NCI-H2081 treated with DMSO at 0.1 percent for 48 hours (cell line): Measurements from ENCODE around the gene RAI1.

Source experiments
- DNase-seq: peaks from one replicate; lab custom pipeline; 2025; lab: John Stamatoyannopoulos, UW

RAI1 gene

GRCh38 chr17:17816831-17817551 is 135.7 kb downstream of the RAI1 start:
- no peak for DNase-seq

GRCh38 chr17:17817552-17817947 is 136.3 kb downstream of the RAI1 start:
- no peak for DNase-seq

GRCh38 chr17:17818088-17818526 is 136.8 kb downstream of the RAI1 start:
- no peak for DNase-seq

- DNase-seq = no peak
These were observed 137.9 kb downstream of the RAI1 start for GRCh38 chr17:17819111-17819510.

GRCh38 chr17:17819561-17819995 is 138.3 kb downstream of the RAI1 start:
- DNase-seq = no peak

- no peak for DNase-seq
These were observed 138.8 kb downstream of the RAI1 start for GRCh38 chr17:17820046-17820445.

- DNase-seq = no peak
These were observed 139.4 kb downstream of the RAI1 start for GRCh38 chr17:17820463-17821158.

GRCh38 chr17:17822189-17822588 is 140.9 kb downstream of the RAI1 start:
- no peak for DNase-seq

- no peak for DNase-seq
These were observed 141.4 kb downstream of the RAI1 start for GRCh38 chr17:17822616-17823015.

GRCh38 chr17:17823433-17824118 is 142.3 kb downstream of the RAI1 start:
- no peak for DNase-seq

GRCh38 chr17:17824119-17824782 is 143.0 kb downstream of the RAI1 start:
- DNase-seq = no peak

GRCh38 chr17:17824783-17825614 is 143.7 kb downstream of the RAI1 start:
- DNase-seq = no peak

GRCh38 chr17:17826342-17826713 is 145.1 kb downstream of the RAI1 start:
- no peak for DNase-seq

GRCh38 chr17:17826942-17827785 is 145.9 kb downstream of the RAI1 start:
- no peak for DNase-seq

GRCh38 chr17:17827826-17828621 is 146.8 kb downstream of the RAI1 start:
- no peak for DNase-seq

- no peak for DNase-seq
These were observed 149.0 kb downstream of the RAI1 start for GRCh38 chr17:17830269-17830567.

GRCh38 chr17:17830740-17831207 is 149.5 kb downstream of the RAI1 start:
- DNase-seq = no peak

GRCh38 chr17:17831208-17832031 is 150.2 kb downstream of the RAI1 start:
- no peak for DNase-seq

GRCh38 chr17:17832032-17832363 is 150.7 kb downstream of the RAI1 start:
- DNase-seq = no peak
